Transverse colon (tissue), 4 donors: ENCODE results near the gene CLDN20. TPM values are rescaled to one million over a fixed set of nuclear protein-coding genes. Genes with fewer than 3 reads are reported as not detected.

Experiments used
- DNase-seq: peaks from one replicate; pipeline ENCODE4 v3.0.0-alpha.2; 2019
- H3K27ac ChIP-seq, 4 donors: fragments of 200-600 bp; sonication (generic); 2 replicates each; pipeline ENCODE4 v1.5.1; 2016 to 2018; ENCODE audit warnings: inconsistent platforms in 4 of 4
- H3K27me3 ChIP-seq: fragments of 200-600 bp; sonication (generic); 2 replicates; pipeline ENCODE4 v1.5.1; 2017; ENCODE audit warnings: inconsistent platforms
- H3K36me3 ChIP-seq, 4 donors: fragments of 200-600 bp; sonication (generic); 2 replicates each; pipeline ENCODE4 v1.5.1; 2017 to 2019; ENCODE audit warnings: inconsistent platforms in 4 of 4
- H3K4me1 ChIP-seq, 4 donors: fragments of 200-600 bp; sonication (generic); 2 replicates each; pipeline ENCODE4 v1.5.1; 2017 to 2020; ENCODE audit warnings: inconsistent platforms in 4 of 4
- H3K4me3 ChIP-seq, 4 donors: fragments of 200-600 bp; sonication (generic); 1 replicate in 1 of 4; 2 replicates in 3 of 4; pipeline versions ENCODE4 v1.5.1 to v1.6.1; 2017 to 2019; ENCODE audit warnings: inconsistent platforms in 4 of 4
- H3K9me3 ChIP-seq, 2 donors: fragments of 200-600 bp; sonication (generic); 2 replicates each; pipeline ENCODE4 v1.5.1; 2017 to 2019; ENCODE audit warnings: inconsistent platforms in 2 of 2
- CTCF ChIP-seq, 5 experiments: fragments of 200-600 bp in 3 of 5; fragments of 450-650 bp in 2 of 5; sonication (generic) in 3 of 5; IDR thresholded peaks; 1 replicate in 2 of 5; 2 replicates in 3 of 5; pipeline ENCODE4 v1.5.1; 2016 to 2017; ENCODE audit warnings: antibody characterized with exemption in 5 of 5, inconsistent platforms in 3 of 5, mild to moderate bottlenecking in 2 of 5, moderate library complexity in 1 of 5
- EP300 ChIP-seq: sonication (generic); formaldehyde crosslinking; IDR thresholded peaks from one replicate; pipeline ENCODE4 v1.6.1; 2017; ENCODE audit warnings: antibody characterized with exemption, low read depth
- POLR2A ChIP-seq: fragments of 450-650 bp; IDR thresholded peaks from one replicate; pipeline ENCODE4 v1.6.1; 2016; ENCODE audit warnings: antibody characterized with exemption, mild to moderate bottlenecking, moderate library complexity
- POLR2AphosphoS5 ChIP-seq, 3 donors: sonication (generic); formaldehyde crosslinking; IDR thresholded peaks; one replicate each; pipeline ENCODE4 v1.6.1; 2016; ENCODE audit warnings: antibody characterized with exemption in 3 of 3
- WGBS, 2 donors: methylation state at CpG; one replicate each; pipeline ENCODE4 v1.1.5; 2018; ENCODE audit warnings: low coverage in 1 of 2; 5-methylcytosine and 5-hydroxymethylcytosine counted together
- in situ Hi-C, 4 donors: fragments of 200-750 bp; cut with MboI; loops; one replicate each; pipeline versions ENCODE4 v1.15.0 to v1.15.1; 2017; ENCODE audit warnings: low sequenced_read_pairs in 3 of 4, low pct_ligation_motif_present in 1 of 4, low pct_unique_long_range_greater_than_20kb in 1 of 4
- intact Hi-C: fragments of 100-400 bp; cut with DNase I; formaldehyde crosslinking; loops from one replicate; pipeline ENCODE4 v1.15.1; 2023; ENCODE audit warnings: low total_unique reads
- total RNA-seq, 4 donors: library from RNA; depleted of rRNA; stranded (reverse); fragments of >200 nt; gene quantifications; one replicate each; pipeline ENCODE4 v1.1.0, GENCODE V29; 2016

The CLDN20 gene
- total RNA-seq, 4 donors from 2014 or later, result not detected

DNA sequence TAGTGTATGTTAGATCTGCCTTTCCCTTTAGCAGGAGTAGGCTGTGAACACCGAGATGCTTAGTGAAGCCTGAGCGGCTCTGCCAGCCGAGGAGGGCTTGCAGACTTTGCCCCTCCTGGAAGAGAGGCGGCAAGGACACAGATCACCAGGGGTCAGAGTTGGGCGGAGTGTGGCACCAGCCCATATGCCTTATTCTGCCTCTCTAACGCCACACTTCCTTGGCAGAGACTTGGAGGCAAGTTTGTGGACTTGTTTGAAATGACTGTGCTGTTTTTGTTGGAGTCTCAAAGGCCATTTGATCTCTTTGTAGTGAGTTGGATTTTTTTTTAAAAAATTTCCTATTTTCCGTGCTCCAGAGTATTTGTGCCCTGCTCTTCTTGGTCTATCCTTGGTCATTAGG is 44.5 kb upstream of the CLDN20 start:
- no peak for DNase-seq
- H3K4me1 ChIP-seq, result no peaks in the 10 kb centered on the region
- no peaks in the 10 kb centered on the region for H3K36me3 ChIP-seq
- no peaks in the 10 kb centered on the region for H3K27me3 ChIP-seq
- in situ Hi-C loops (no loop called here), intact Hi-C loops (no loop called here)
- TF ChIP-seq CTCF (IDR thresholded peaks at IDR 0.05) (no peak), EP300 (no peak), POLR2AphosphoS5 (IDR thresholded peaks at IDR 0.05) (no peak), POLR2A (no peak)
- no peak overlapping the region for H3K27ac ChIP-seq
- no peak overlapping the region for H3K4me3 ChIP-seq
- no peaks in the 10 kb centered on the region for H3K9me3 ChIP-seq
- 96 to 100% methylated on average over 6 to 7 of the region's 7 CpGs for WGBS, 2 donors

DNA sequence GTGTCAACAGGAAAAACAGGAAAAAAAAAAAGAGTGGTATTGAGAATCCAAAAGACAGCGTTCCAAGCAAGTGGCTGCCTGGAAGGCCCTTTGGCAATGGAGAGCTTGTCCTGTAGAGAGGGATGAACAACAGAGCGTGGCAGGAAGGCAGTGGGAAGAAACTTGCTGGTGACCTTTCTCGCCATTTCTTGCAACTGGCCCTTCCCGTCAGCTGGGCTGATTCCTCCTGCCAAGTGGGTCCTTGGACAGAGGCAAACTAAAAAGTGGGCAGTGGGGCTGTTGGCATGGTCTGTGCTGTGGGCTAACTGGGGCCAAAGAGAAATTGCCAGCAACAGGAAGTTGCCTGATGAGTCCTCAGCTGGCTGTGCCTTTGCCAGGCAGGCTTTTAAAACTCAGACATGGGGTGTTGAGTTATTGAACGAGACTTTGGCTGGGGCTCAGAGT is 43.9 kb upstream of the CLDN20 start:
- no peak for DNase-seq
- no peaks in the 10 kb centered on the region for H3K4me1 ChIP-seq
- no peak overlapping the region for H3K4me3 ChIP-seq
- in situ Hi-C loops, result no loop called here
- no peaks in the 10 kb centered on the region for H3K27me3 ChIP-seq
- WGBS, 2 donors, result 89 to 94% methylated on average over 2 to 5 of the region's 5 CpGs
- H3K36me3 ChIP-seq, result no peaks in the 10 kb centered on the region
- H3K9me3 ChIP-seq, result no peaks in the 10 kb centered on the region
- no peak overlapping the region for H3K27ac ChIP-seq
- TF ChIP-seq CTCF (IDR thresholded peaks at IDR 0.05) (no peak), POLR2A (no peak), EP300 (no peak)
- intact Hi-C loops, result no loop called here

- no peak overlapping the region for H3K27ac ChIP-seq
- no peaks in the 10 kb centered on the region for H3K27me3 ChIP-seq
- intact Hi-C loops, result no loop called here
- no peaks in the 10 kb centered on the region for H3K36me3 ChIP-seq
- in situ Hi-C loops, result no loop called here
- H3K4me1 ChIP-seq, result no peaks in the 10 kb centered on the region
- no peak overlapping the region for H3K4me3 ChIP-seq
- WGBS, 2 donors, result 72% methylated on average over 4 of the region's 4 CpGs; no CpG with 5 or more reads in 1 of the 2 donors
- H3K9me3 ChIP-seq, result no peaks in the 10 kb centered on the region
- DNase-seq, result no peak
- no peak for TF ChIP-seq POLR2A
- no peak for TF ChIP-seq POLR2AphosphoS5 (IDR thresholded peaks at IDR 0.05)
- no peak for TF ChIP-seq EP300
- TF ChIP-seq CTCF (IDR thresholded peaks at IDR 0.05), result no peak
Measured at GRCh38 chr6:155221086-155221485, 42.7 kb upstream of the CLDN20 start.

DNA sequence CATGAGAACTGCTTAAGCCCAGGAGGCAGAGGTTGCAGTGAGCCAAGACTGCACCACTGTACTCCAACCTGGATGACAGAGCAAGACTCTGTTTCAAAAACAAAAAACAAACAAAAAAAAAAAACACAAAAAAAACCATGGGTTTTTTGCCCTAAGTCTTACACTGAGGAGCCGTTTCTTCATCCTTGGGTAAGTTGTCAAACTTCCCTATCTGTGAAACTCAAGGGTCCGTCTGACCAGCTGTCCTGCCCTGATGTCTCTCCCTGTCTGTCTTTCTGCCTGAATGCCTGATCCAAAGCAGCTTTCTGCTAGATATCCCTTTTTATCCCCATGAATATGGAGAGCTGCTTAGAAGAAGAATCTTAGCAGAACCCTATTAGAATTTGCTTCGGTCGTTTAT is 41.3 kb upstream of the CLDN20 start:
- no peak overlapping the region for H3K4me3 ChIP-seq
- H3K36me3 ChIP-seq, result no peaks in the 10 kb centered on the region
- no peak for TF ChIP-seq POLR2A
- no peak for TF ChIP-seq CTCF (IDR thresholded peaks at IDR 0.05)
- no peak for TF ChIP-seq EP300
- no peak for TF ChIP-seq POLR2AphosphoS5 (IDR thresholded peaks at IDR 0.05)
- WGBS, 2 donors, result 88 to 95% methylated on average over 4 of the region's 4 CpGs
- H3K27me3 ChIP-seq, result no peaks in the 10 kb centered on the region
- no peak overlapping the region for H3K27ac ChIP-seq
- intact Hi-C loops (no loop called here), in situ Hi-C loops (no loop called here)
- no peaks in the 10 kb centered on the region for H3K4me1 ChIP-seq
- no peak for DNase-seq
- no peaks in the 10 kb centered on the region for H3K9me3 ChIP-seq
